IMR-90 (cell line): Measurements from ENCODE around the gene DBP. TPM values are rescaled to one million over a fixed set of nuclear protein-coding genes. Genes with fewer than 3 reads are reported as not detected.

Experiments
- ATAC-seq: fragments of 200-7000 bp; cut with Tn5 transposase; 2 replicates; pipeline ENCODE4 v1.9.1; 2020; ENCODE audit warnings: low read depth, mild to moderate bottlenecking, moderate library complexity
- BruUV-seq: library from RNA; stranded (reverse); fragments of 400-500 nt; replicated peaks from 2 replicates; lab custom pipeline; 2021; lab: Mats Ljungman, UMichigan
- CTCF ChIA-PET: fragments of 300-600 bp; formaldehyde crosslinking; extraction: SDS; loops from one replicate; lab custom pipeline; 2021; ENCODE audit warnings: antibody characterized with exemption; lab: Yijun Ruan, JAX
- POLR2A ChIA-PET: fragments of 300-600 bp; sonication (Branson Sonifier 250); formaldehyde crosslinking; loops from one replicate; lab custom pipeline; 2022; ENCODE audit warnings: antibody characterized with exemption; ENCODE audit not compliant: unreplicated experiment; lab: Charles Lee
- DNase-seq: peaks from one replicate; pipeline ENCODE4 v3.0.0; 2013
- H2AFZ ChIP-seq: replicated peaks from 2 replicates; pipeline ENCODE3; 2013; ENCODE audit warnings: low read length, mild to moderate bottlenecking; ENCODE audit not compliant: poor library complexity
- H2AK5ac ChIP-seq: 2 replicates; pipeline ENCODE4 v1.6.1; 2013; ENCODE audit warnings: low read depth, low read length, inconsistent platforms
- H2AK9ac ChIP-seq: replicated peaks from 2 replicates; pipeline ENCODE3; 2013; ENCODE audit warnings: mild to moderate bottlenecking, low read depth, low read length, moderate library complexity; ENCODE audit not compliant: poor library complexity
- H2BK120ac ChIP-seq: 2 replicates; pipeline ENCODE4 v1.6.1; 2013; ENCODE audit warnings: low read depth, low read length, inconsistent platforms
- H2BK15ac ChIP-seq: 3 replicates; pipeline ENCODE4 v1.6.1; 2013; ENCODE audit warnings: low read depth, low read length, inconsistent platforms
- H2BK20ac ChIP-seq: 2 replicates; pipeline ENCODE4 v1.6.1; 2013; ENCODE audit warnings: low read depth, mild to moderate bottlenecking, inconsistent platforms, low read length, moderate library complexity
- H2BK5ac ChIP-seq: 2 replicates; pipeline ENCODE4 v1.6.1; 2013; ENCODE audit warnings: mild to moderate bottlenecking, low read depth, low read length, inconsistent platforms; ENCODE audit not compliant: poor library complexity, severe bottlenecking
- H3K14ac ChIP-seq: replicated peaks from 2 replicates; pipeline ENCODE4 v1.6.1; 2013; ENCODE audit warnings: low read depth, low read length, inconsistent platforms
- H3K18ac ChIP-seq: 2 replicates; pipeline ENCODE4 v1.6.1; 2013; ENCODE audit warnings: low read depth, low read length, control low read depth
- H3K23ac ChIP-seq: 2 replicates; pipeline ENCODE4 v1.6.1; 2013; ENCODE audit warnings: low read depth, low read length, inconsistent platforms
- H3K27ac ChIP-seq: 2 replicates; pipeline ENCODE4 v1.5.1; 2013; ENCODE audit warnings: mild to moderate bottlenecking, control low read depth, low read length; ENCODE audit not compliant: insufficient read depth
- H3K27me3 ChIP-seq: 2 replicates; pipeline ENCODE4 v1.6.1; 2013; ENCODE audit warnings: low read length; ENCODE audit not compliant: control insufficient read depth, insufficient read depth
- H3K36me3 ChIP-seq: 2 replicates; pipeline ENCODE4 v1.6.1; 2013; ENCODE audit warnings: low read length, mixed read lengths; ENCODE audit not compliant: control insufficient read depth, insufficient read depth
- H3K4ac ChIP-seq: 2 replicates; pipeline ENCODE4 v1.6.1; 2013; ENCODE audit warnings: low read depth, low read length, inconsistent platforms
- H3K4me1 ChIP-seq: 2 replicates; pipeline ENCODE4 v1.6.1; 2013; ENCODE audit warnings: low read length, mixed read lengths; ENCODE audit not compliant: control insufficient read depth, insufficient read depth
- H3K4me2 ChIP-seq: 2 replicates; pipeline ENCODE4 v1.6.1; 2013; ENCODE audit warnings: low read depth, mild to moderate bottlenecking, control low read depth, low read length, moderate library complexity
- H3K4me3 ChIP-seq: 2 replicates; pipeline ENCODE4 v1.5.1; 2013; ENCODE audit warnings: low read depth, mild to moderate bottlenecking, control low read depth, low read length, moderate library complexity; ENCODE audit not compliant: insufficient read depth
- H3K56ac ChIP-seq: 2 replicates; pipeline ENCODE4 v1.6.1; 2013; ENCODE audit warnings: low read length, inconsistent platforms; ENCODE audit not compliant: insufficient read depth; ENCODE audit errors: extremely low read depth
- H3K79me1 ChIP-seq, 2 experiments: 2 replicates each; pipeline ENCODE4 v1.6.1; 2013; ENCODE audit warnings: low read length in 2 of 2, inconsistent platforms in 1 of 2, low read depth in 1 of 2
- H3K9ac ChIP-seq: 2 replicates; pipeline ENCODE4 v1.6.1; 2013; ENCODE audit warnings: low read depth, low read length, control low read depth
- H3K9me1 ChIP-seq: 2 replicates; pipeline ENCODE4 v1.6.1; 2013; ENCODE audit warnings: low read length, inconsistent platforms; ENCODE audit not compliant: insufficient read depth
- H3K9me3 ChIP-seq: 2 replicates; pipeline ENCODE4 v1.6.1; 2013; ENCODE audit warnings: low read length; ENCODE audit not compliant: control insufficient read depth, insufficient read depth
- H4K20me1 ChIP-seq: 2 replicates; pipeline ENCODE4 v1.6.1; 2013; ENCODE audit warnings: low read length, inconsistent platforms; ENCODE audit not compliant: insufficient read depth
- H4K5ac ChIP-seq: 2 replicates; pipeline ENCODE4 v1.6.1; 2013; ENCODE audit warnings: mild to moderate bottlenecking, low read depth, low read length, control low read depth
- H4K8ac ChIP-seq, 2 experiments: 2 replicates each; pipeline ENCODE4 v1.6.1; 2013; ENCODE audit warnings: low read depth in 2 of 2, low read length in 2 of 2, control low read depth in 1 of 2, inconsistent platforms in 1 of 2
- H4K91ac ChIP-seq: 2 replicates; pipeline ENCODE4 v1.6.1; 2013; ENCODE audit warnings: low read depth, low read length, inconsistent platforms; ENCODE audit not compliant: insufficient read depth
- BHLHE40 ChIP-seq: fragments of 150-350 bp; IDR thresholded peaks from 2 replicates; pipeline ENCODE4 v1.6.1; 2016; ENCODE audit warnings: mild to moderate bottlenecking, low read depth, low read length
- CHD1 ChIP-seq: IDR thresholded peaks from 2 replicates; pipeline ENCODE4 v1.6.1; 2012; ENCODE audit warnings: low read depth, low read length, improper control_type of control experiment
- CTCF ChIP-seq: conservative IDR thresholded peaks from 2 replicates; pipeline ENCODE4 v1.5.1; 2012; ENCODE audit warnings: mild to moderate bottlenecking, low read depth, low read length, improper control_type of control experiment
- FOS ChIP-seq: fragments of 150-350 bp; IDR thresholded peaks from 2 replicates; pipeline ENCODE4 v1.6.1; 2016; ENCODE audit warnings: low read depth, low read length
- RCOR1 ChIP-seq: IDR thresholded peaks from 2 replicates; pipeline ENCODE4 v1.6.1; 2012; ENCODE audit warnings: mild to moderate bottlenecking, low read length, improper control_type of control experiment; ENCODE audit not compliant: insufficient replicate concordance
- USF2 ChIP-seq: fragments of 150-350 bp; IDR thresholded peaks from 2 replicates; pipeline ENCODE4 v1.6.1; 2017; ENCODE audit warnings: mild to moderate bottlenecking, antibody characterized with exemption, low read length, low read depth
- WGBS, 2 experiments: methylation state at CpG; one replicate each; pipeline versions ENCODE4 v1.1.5 to v1.1.7; 2013; ENCODE audit warnings: missing lambda C conversion rate in 2 of 2; ENCODE audit not compliant: insufficient read length in 1 of 2; ENCODE audit errors: extremely low coverage in 2 of 2; 5-methylcytosine and 5-hydroxymethylcytosine counted together
- dilution Hi-C: fragments of 300-500 bp; cut with HindIII; formaldehyde crosslinking; loops from one replicate; pipeline ENCODE4 v1.14.3; 2018; ENCODE audit warnings: low sequenced_read_pairs; ENCODE audit not compliant: unreplicated experiment
- in situ Hi-C: fragments of 300-500 bp; cut with MboI; formaldehyde crosslinking; loops from 3 replicates; pipeline ENCODE4 v1.14.3; 2019; ENCODE audit warnings: low sequenced_read_pairs, inconsistent platforms, mixed read lengths
- intact Hi-C: fragments of 100-400 bp; cut with micrococcal nuclease; formaldehyde crosslinking; loops from 2 replicates; pipeline ENCODE4 v1.10.0; 2022
- polyA plus RNA-seq, 3 experiments: library from polyadenylated mRNA; depleted of rRNA; stranded (reverse); fragments of >200 nt; gene quantifications; 2 replicates each; pipeline ENCODE4 v1.2.3, GENCODE V29; 2012; ENCODE audit warnings: low replicate concordance in 1 of 3
- total RNA-seq: library from RNA; depleted of rRNA; stranded (reverse); fragments of >200 nt; gene quantifications from 2 replicates; pipeline ENCODE4 v1.2.3, GENCODE V29; 2012

The DBP gene
- total and polyA plus RNA-seq, 2 of the 4 experiments (the other 2 are of a cell fraction) = 3.0 to 3.6 TPM

- TF ChIP-seq CHD1 = no peak
- TF ChIP-seq FOS = no peak
Measured at GRCh38 chr19:48674216-48674809, 37.1 kb upstream of the DBP start (continued).

- peaks cover 9% of the 10 kb centered on the region; the same call in 1 of the 2 replicates for H3K27me3 ChIP-seq
- H4K5ac ChIP-seq = no peak overlapping the region
- no peak overlapping the region for H3K18ac ChIP-seq
- H4K8ac ChIP-seq = no peak overlapping the region
- no peak overlapping the region for H2BK20ac ChIP-seq
- H3K79me1 ChIP-seq = no peaks in the 10 kb centered on the region
- DNase-seq (no peak), ATAC-seq (no peak)
- no peak overlapping the region for H4K91ac ChIP-seq
- dilution Hi-C loops = no loop called here
- peak overlapping the region; percentile 39 for H2AFZ ChIP-seq
- no peak overlapping the region for H3K23ac ChIP-seq
- H2AK9ac ChIP-seq = no peak overlapping the region
- H2AK5ac ChIP-seq = no peak overlapping the region
- H3K9me3 ChIP-seq = no peaks in the 10 kb centered on the region
- ChIA-PET POLR2A (no interaction called here), CTCF (no interaction called here)
- H2BK120ac ChIP-seq = no peak overlapping the region
- no peak overlapping the region for H3K9ac ChIP-seq
- no TSS peak for BruUV-seq
- no peak overlapping the region for H3K4ac ChIP-seq
- in situ Hi-C loops = no loop called here
- H2BK15ac ChIP-seq = no peak overlapping the region
- intact Hi-C loops = loop anchor here (2.0 kb wide), 1 partner anchor 41 kb away; no protein-coding TSS in a partner anchor
- no peaks in the 10 kb centered on the region for H3K4me1 ChIP-seq
- H3K27ac ChIP-seq = no peak overlapping the region
- no peak overlapping the region for H3K56ac ChIP-seq
- no peaks in the 10 kb centered on the region for H3K36me3 ChIP-seq
- no peak overlapping the region for H2BK5ac ChIP-seq
- WGBS, 2 experiments = 63% methylated on average over 5 of the region's 25 CpGs; no CpG with 5 or more reads in 1 of the 2 experiments
- no peak overlapping the region for H3K4me2 ChIP-seq
- no peak overlapping the region for H3K4me3 ChIP-seq
- no peak overlapping the region for H3K14ac ChIP-seq
- TF ChIP-seq CTCF = no peak
- TF ChIP-seq FOS = no peak
- no peak for TF ChIP-seq USF2
- TF ChIP-seq BHLHE40 = no peak
- no peak for TF ChIP-seq RCOR1
- TF ChIP-seq CHD1 = no peak
- H4K20me1 ChIP-seq = no peaks in the 10 kb centered on the region
- no peaks in the 10 kb centered on the region for H3K9me1 ChIP-seq
Measured at GRCh38 chr19:48673436-48674100, 36.4 kb upstream of the DBP start.
